Endothelial cell of umbilical vein (primary cell): ENCODE data around the gene ANKIB1. TPM values are rescaled to one million over a fixed set of nuclear protein-coding genes. Genes with fewer than 3 reads are reported as not detected.

Source experiments
- BruUV-seq: library from RNA; stranded (reverse); fragments of 400-500 nt; replicated peaks from 2 replicates; lab custom pipeline; 2021; lab: Mats Ljungman, UMichigan
- CTCF ChIA-PET: fragments of 300-600, 350-600 bp; sonication (Branson Sonifier 250); formaldehyde crosslinking; loops from one replicate; lab custom pipeline; 2021; ENCODE audit warnings: antibody characterized with exemption, inconsistent platforms; lab: Charles Lee
- POLR2A ChIA-PET: fragments of 300-600, 350-600 bp; sonication (Branson Sonifier 250); formaldehyde crosslinking; loops from one replicate; lab custom pipeline; 2021; ENCODE audit warnings: antibody characterized with exemption, inconsistent platforms; lab: Charles Lee
- DNase-seq: peaks from one replicate; pipeline ENCODE4 v3.0.0-alpha.2; 2011; ENCODE audit warnings: low read depth, low spot score
- FAIRE-seq: peaks from 2 replicates; lab custom pipeline; 2011; peaks lifted over from hg19 to GRCh38; lab: Jason Lieb, UNC
- H2AFZ ChIP-seq: 2 replicates; pipeline ENCODE4 v1.6.0; 2012; ENCODE audit warnings: low read depth, low read length, control low read depth, inconsistent platforms
- H3K27ac ChIP-seq: 2 replicates; pipeline ENCODE4 v1.5.1; 2011; ENCODE audit warnings: low read depth, mild to moderate bottlenecking, control low read depth, low read length, moderate library complexity; ENCODE audit not compliant: insufficient read depth
- H3K27me3 ChIP-seq, 2 experiments: 2 replicates each; pipeline versions ENCODE4 v1.6.0 to v1.6.1; 2011; ENCODE audit warnings: low read length in 2 of 2, mixed read lengths in 1 of 2; ENCODE audit not compliant: control insufficient read depth in 2 of 2, insufficient read depth in 2 of 2
- H3K36me3 ChIP-seq, 2 experiments: 2 replicates in 1 of 2; 3 replicates in 1 of 2; pipeline ENCODE4 v1.5.1; 2011; ENCODE audit warnings: low read length in 2 of 2, mild to moderate bottlenecking in 1 of 2, moderate library complexity in 1 of 2; ENCODE audit not compliant: control insufficient read depth in 2 of 2, insufficient read depth in 2 of 2; ENCODE audit errors: extremely low read depth in 1 of 2
- H3K4me1 ChIP-seq: 3 replicates; pipeline ENCODE4 v1.5.1; 2011; ENCODE audit warnings: mild to moderate bottlenecking, low read length; ENCODE audit not compliant: control insufficient read depth, insufficient read depth; ENCODE audit errors: extremely low read depth
- H3K4me2 ChIP-seq: 2 replicates; pipeline ENCODE4 v1.6.1; 2011; ENCODE audit warnings: low read length, control low read depth, mixed read lengths; ENCODE audit not compliant: insufficient read depth
- H3K4me3 ChIP-seq, 3 experiments: fragments of 200-600 bp in 1 of 3; sonication (generic), shearing (Covaris generic) in 1 of 3; replicated peaks in 1 of 3; 2 replicates each; pipeline ENCODE4 v1.5.1; 2011 to 2016; ENCODE audit warnings: control low read depth in 3 of 3, low read length in 3 of 3, mild to moderate bottlenecking in 2 of 3, inconsistent platforms in 1 of 3, low read depth in 1 of 3, moderate library complexity in 1 of 3; ENCODE audit not compliant: insufficient read depth in 1 of 3
- H3K79me2 ChIP-seq: 2 replicates; pipeline ENCODE4 v1.6.0; 2012; ENCODE audit warnings: low read length, inconsistent platforms; ENCODE audit not compliant: control insufficient read depth, insufficient read depth
- H3K9ac ChIP-seq: replicated peaks from 2 replicates; pipeline ENCODE3; 2011; ENCODE audit warnings: low read length, control low read depth; ENCODE audit not compliant: insufficient read depth; ENCODE audit errors: extremely low read depth
- H3K9me1 ChIP-seq: replicated peaks from 3 replicates; pipeline ENCODE4 v1.6.0; 2011; ENCODE audit warnings: mild to moderate bottlenecking, low read length; ENCODE audit not compliant: control insufficient read depth, insufficient read depth; ENCODE audit errors: extremely low read depth
- H3K9me3 ChIP-seq: replicated peaks from 2 replicates; pipeline ENCODE4 v1.5.1; 2012; ENCODE audit warnings: low read length, inconsistent platforms; ENCODE audit not compliant: control insufficient read depth, insufficient read depth
- H4K20me1 ChIP-seq: replicated peaks from 2 replicates; pipeline ENCODE3; 2011; ENCODE audit warnings: mild to moderate bottlenecking, low read length; ENCODE audit not compliant: control insufficient read depth, insufficient read depth; ENCODE audit errors: extremely low read depth
- CTCF ChIP-seq, 2 donors: IDR thresholded peaks; 1 replicate in 1 of 2; 2 replicates in 1 of 2; pipeline ENCODE4 v1.5.1; 2011; ENCODE audit warnings: low read length in 2 of 2, mild to moderate bottlenecking in 2 of 2, moderate library complexity in 2 of 2, control low read depth in 1 of 2, inconsistent platforms in 1 of 2, low read depth in 1 of 2; ENCODE audit not compliant: insufficient read depth in 1 of 2; ENCODE audit errors: extremely low read depth in 1 of 2
- EZH2 ChIP-seq: IDR thresholded peaks from 2 replicates; pipeline ENCODE4 v1.6.1; 2012; ENCODE audit warnings: borderline replicate concordance, low read depth, mild to moderate bottlenecking, moderate library complexity, low read length, inconsistent platforms; ENCODE audit not compliant: severe bottlenecking
- FOS ChIP-seq: IDR thresholded peaks from 2 replicates; pipeline ENCODE4 v1.6.1; 2011; ENCODE audit warnings: mild to moderate bottlenecking, low read length, moderate library complexity, borderline replicate concordance; ENCODE audit not compliant: insufficient read depth
- GATA2 ChIP-seq: IDR thresholded peaks from 2 replicates; pipeline ENCODE4 v1.7.0; 2011; ENCODE audit warnings: low read depth, mild to moderate bottlenecking, moderate library complexity, mixed read lengths, low read length; ENCODE audit not compliant: insufficient read length, insufficient read depth
- JUN ChIP-seq: IDR thresholded peaks from 2 replicates; pipeline ENCODE4 v1.6.1; 2011; ENCODE audit warnings: borderline replicate concordance, low read depth; ENCODE audit not compliant: insufficient read length, insufficient read depth
- MAX ChIP-seq: IDR thresholded peaks from 2 replicates; pipeline ENCODE4 v1.6.1; 2011; ENCODE audit not compliant: insufficient read depth, insufficient read length
- MYC ChIP-seq: IDR thresholded peaks from one replicate; pipeline ENCODE4 v1.6.1; 2011; ENCODE audit warnings: mild to moderate bottlenecking, low read depth, low read length
- POLR2A ChIP-seq: IDR thresholded peaks from 2 replicates; pipeline ENCODE4 v1.6.1; 2012; ENCODE audit warnings: low read depth, mild to moderate bottlenecking, control low read depth, low read length
- POLR2AphosphoS5 ChIP-seq: IDR thresholded peaks from 2 replicates; pipeline ENCODE4 v1.6.1; 2012; ENCODE audit warnings: low read depth, mild to moderate bottlenecking, control low read depth, low read length, moderate library complexity; ENCODE audit not compliant: insufficient read depth
- dilution Hi-C: fragments of 300-500 bp; cut with MboI; formaldehyde crosslinking; loops from one replicate; pipeline ENCODE4 v1.15.0; 2019; ENCODE audit warnings: low sequenced_read_pairs; ENCODE audit not compliant: extremely low pct_ligation_motif_present
- intact Hi-C: fragments of 100-400 bp; cut with micrococcal nuclease; formaldehyde crosslinking; loops from one replicate; pipeline ENCODE4 v1.10.0; 2022
- polyA plus RNA-seq, 4 experiments: library from polyadenylated mRNA; depleted of rRNA in 3 of 4; stranded (reverse) in 3 of 4; unstranded in 1 of 4; fragments of >200 nt; gene quantifications; 2 replicates each; pipeline versions ENCODE4 v1.2.1 to v1.2.3, GENCODE V29; 2011 to 2012; ENCODE audit warnings: missing spikeins in 1 of 4
- total RNA-seq: library from RNA; stranded (reverse); gene quantifications from 2 replicates; pipeline ENCODE4 v1.2.3, GENCODE V29; 2021

The ANKIB1 gene
- total and polyA plus RNA-seq, 2 donors (not counting 3 experiments of a cell fraction or from before 2014, with no cell fraction given), result 16.9 to 56.5 TPM

GRCh38 chr7:92296235-92296634 is 50.5 kb downstream of the ANKIB1 start:
- H3K36me3 ChIP-seq, result no peaks in the 10 kb centered on the region
- BruUV-seq, result no TSS peak
- TF ChIP-seq FOS (no peak), POLR2A (no peak), CTCF (IDR thresholded peaks at IDR 0.05; ENCODE audit: extremely low read depth in 1 of 2, insufficient read depth in 1 of 2, low read depth in 1 of 2, low read length in 2 of 2) (no peak), JUN (no peak), EZH2 (no peak), POLR2AphosphoS5 (no peak), MYC (no peak), GATA2 (no peak), MAX (no peak)
- no peak overlapping the region for H3K4me3 ChIP-seq
- intact Hi-C loops (no loop called here), dilution Hi-C loops (no loop called here)
- FAIRE-seq, result no peak
- H3K9ac ChIP-seq, result no peak overlapping the region
- H3K79me2 ChIP-seq, result no peaks in the 10 kb centered on the region
- H3K4me1 ChIP-seq, result no peaks in the 10 kb centered on the region
- H3K4me2 ChIP-seq, result no peak overlapping the region
- no peaks in the 10 kb centered on the region for H4K20me1 ChIP-seq
- no peak overlapping the region for H3K27ac ChIP-seq
- H3K9me3 ChIP-seq, result no peaks in the 10 kb centered on the region
- H3K9me1 ChIP-seq, result no peaks in the 10 kb centered on the region
- H2AFZ ChIP-seq, result no peak overlapping the region
- ChIA-PET POLR2A (no interaction called here), CTCF (interaction anchor here (0.9 to 2.0 kb wide), 4 partner anchors 11 to 51 kb away, joined by 3 to 6 read pairs (median 4); no protein-coding TSS in a partner anchor)
- H3K27me3 ChIP-seq, result no peaks in the 10 kb centered on the region
- no peak for DNase-seq
